Measurements from ENCODE around the gene TPST1. TPM values are rescaled to one million over a fixed set of nuclear protein-coding genes. Genes with fewer than 3 reads are reported as not detected.

The TPST1 gene
- total RNA-seq, 1 donor from 2014 or later = 21.9 TPM

- intact Hi-C loops (cut with DNase I) = loop anchor here (10.0 kb wide), 1 partner anchor 64 kb away; no protein-coding TSS in a partner anchor
- Histone ChIP-seq H3K4me3 (no peak overlapping the region), H3K27ac (peak overlapping the region; percentile 4), H3K9me3 (no peaks in the 10 kb centered on the region), H3K36me3 (no peaks in the 10 kb centered on the region), H3K4me1 (peaks cover 0 to 7% of the 10 kb centered on the region in 2 donors), H3K27me3 (no peaks in the 10 kb centered on the region)
- TF ChIP-seq CTCF (IDR thresholded peaks at IDR 0.05) = no peak
- no peak for DNase-seq (ENCODE audit: low spot score in 2 of 2)
Measured at GRCh38 chr7:66330961-66331360, 125.8 kb downstream of the TPST1 start.

GRCh38 chr7:66331883-66332282 is 126.7 kb downstream of the TPST1 start:
- intact Hi-C loops (cut with DNase I) = loop anchor here (10.0 kb wide), 1 partner anchor 63 kb away; no protein-coding TSS in a partner anchor

DNA sequence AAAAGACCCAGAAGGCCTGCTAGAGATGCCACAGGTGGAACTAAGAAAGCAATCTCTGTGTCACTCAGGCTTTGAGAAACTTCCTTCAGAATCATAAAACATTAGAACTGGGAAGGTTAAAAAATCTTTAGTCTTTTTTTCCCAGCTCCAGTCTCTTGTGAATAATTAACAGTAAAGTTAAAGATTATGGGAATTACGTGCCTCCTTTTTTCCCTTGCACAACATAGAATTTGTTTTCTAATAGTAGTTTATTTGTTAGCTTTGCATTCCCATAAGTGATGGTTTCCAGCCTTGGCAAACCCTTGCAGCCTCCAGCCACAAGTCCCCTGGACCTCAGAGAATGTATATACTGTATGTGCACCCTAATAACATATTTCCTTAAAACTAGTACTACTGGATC is 128.3 kb downstream of the TPST1 start:
- intact Hi-C loops (cut with DNase I) = loop anchor here (10.0 kb wide), 1 partner anchor 61 kb away; no protein-coding TSS in a partner anchor
- H3K9me3 ChIP-seq = peaks cover 8 to 13% of the 10 kb centered on the region in 2 donors
- no peak for TF ChIP-seq CTCF (IDR thresholded peaks at IDR 0.05)

More at GRCh38 chr7:66331883-66332282, 126.7 kb downstream of the TPST1 start:
- no peak overlapping the region for H3K27ac ChIP-seq
- H3K4me3 ChIP-seq = no peak overlapping the region
- TF ChIP-seq CTCF (IDR thresholded peaks at IDR 0.05) = no peak
- H3K4me1 ChIP-seq = peaks cover 0 to 5% of the 10 kb centered on the region in 2 donors
- DNase-seq (ENCODE audit: low spot score in 2 of 2) = no peak
- no peaks in the 10 kb centered on the region for H3K27me3 ChIP-seq
- H3K9me3 ChIP-seq = peaks cover 6% of the 10 kb centered on the region in 2 donors
- H3K36me3 ChIP-seq = no peaks in the 10 kb centered on the region

GRCh38 chr7:66335318-66335717 is 130.2 kb downstream of the TPST1 start:
- intact Hi-C loops (cut with DNase I) = loop anchor here (10.0 kb wide), 1 partner anchor 59 kb away; no protein-coding TSS in a partner anchor
- H3K4me3 ChIP-seq = no peak overlapping the region
- TF ChIP-seq CTCF (IDR thresholded peaks at IDR 0.05) = no peak

More for the DNA sequence above, 128.3 kb downstream of the TPST1 start:
- H3K36me3 ChIP-seq = no peaks in the 10 kb centered on the region
- H3K27ac ChIP-seq = no peak overlapping the region
- no peaks in the 10 kb centered on the region for H3K27me3 ChIP-seq
- peaks cover 0 to 5% of the 10 kb centered on the region in 2 donors for H3K4me1 ChIP-seq
- no peak for DNase-seq (ENCODE audit: low spot score in 2 of 2)
- H3K4me3 ChIP-seq = no peak overlapping the region

DNA sequence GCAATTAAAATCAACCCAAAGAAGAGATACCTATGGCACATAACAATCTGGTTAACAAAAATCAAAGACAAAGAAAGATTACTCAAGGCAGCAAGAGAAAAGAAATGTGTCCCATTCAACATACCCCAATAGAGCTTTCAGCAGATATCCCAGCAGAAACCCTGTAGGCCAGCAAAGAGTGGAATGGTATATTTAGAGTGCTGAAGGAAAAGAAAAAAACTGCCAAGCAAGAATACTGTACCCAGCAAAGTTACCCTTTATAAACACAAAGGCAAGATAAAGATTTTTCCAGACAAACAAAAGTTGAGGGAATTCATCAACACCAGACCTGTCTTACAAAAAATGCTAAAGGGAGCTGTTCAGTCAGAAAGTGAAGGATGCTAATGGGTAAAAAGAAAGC is 131.6 kb downstream of the TPST1 start:
- Histone ChIP-seq H3K9me3 (peaks cover 13 to 14% of the 10 kb centered on the region in 2 donors), H3K4me3 (no peak overlapping the region), H3K27ac (no peak overlapping the region), H3K27me3 (no peaks in the 10 kb centered on the region), H3K36me3 (no peaks in the 10 kb centered on the region), H3K4me1 (no peaks in the 10 kb centered on the region)
- intact Hi-C loops (cut with DNase I) = loop anchor here (10.0 kb wide), 1 partner anchor 58 kb away; no protein-coding TSS in a partner anchor
- TF ChIP-seq CTCF (IDR thresholded peaks at IDR 0.05) = no peak
- DNase-seq (ENCODE audit: low spot score in 2 of 2) = no peak

More at GRCh38 chr7:66335318-66335717, 130.2 kb downstream of the TPST1 start:
- Histone ChIP-seq H3K4me1 (peaks cover 0 to 5% of the 10 kb centered on the region in 2 donors), H3K36me3 (no peaks in the 10 kb centered on the region), H3K9me3 (peaks cover 13% of the 10 kb centered on the region in 2 donors), H3K27ac (no peak overlapping the region), H3K27me3 (no peaks in the 10 kb centered on the region)
- DNase-seq (ENCODE audit: low spot score in 2 of 2) = no peak

Measured in ascending aorta (tissue), 2 donors.